ENCODE data around the gene ARFRP1.

Gene ARFRP1

GRCh38 chr20:63701329-63702035 is 6.3 kb downstream of the ARFRP1 start:
- DNase-seq: no peak

GRCh38 chr20:63701051-63701328 is 6.8 kb downstream of the ARFRP1 start:
- no peak for DNase-seq

- DNase-seq: no peak
These were observed 7.4 kb downstream of the ARFRP1 start for GRCh38 chr20:63700199-63701050.

GRCh38 chr20:63699466-63700198 is 8.1 kb downstream of the ARFRP1 start:
- DNase-seq: no peak

GRCh38 chr20:63698739-63699465 is 8.9 kb downstream of the ARFRP1 start:
- DNase-seq: peak in 1 of 2 donors; percentile 58

GRCh38 chr20:63697868-63698545 is 9.8 kb downstream of the ARFRP1 start:
- DNase-seq: no peak

- no peak for DNase-seq
These were observed 10.4 kb downstream of the ARFRP1 start for GRCh38 chr20:63697357-63697867.

- DNase-seq: no peak
These were observed 11.0 kb downstream of the ARFRP1 start, which contains the start of gene TNFRSF6B for GRCh38 chr20:63696628-63697356. TNFRSF6B (plus strand) TSS chr20:63696652; CDS start chr20:63696768, 116 bp downstream.

- DNase-seq: no peak
These were observed 11.5 kb downstream of the ARFRP1 start for GRCh38 chr20:63696306-63696627.

- DNase-seq: no peak
These were observed 12.1 kb downstream of the ARFRP1 start for GRCh38 chr20:63695424-63696305.

- no peak for DNase-seq
These were observed 13.0 kb downstream of the ARFRP1 start for GRCh38 chr20:63694584-63695423.

GRCh38 chr20:63693733-63694583 is 13.8 kb downstream of the ARFRP1 start:
- no peak for DNase-seq

- no peak for DNase-seq
These were observed 14.6 kb downstream of the ARFRP1 start for GRCh38 chr20:63693083-63693732.

- DNase-seq: no peak
These were observed 15.2 kb downstream of the ARFRP1 start for GRCh38 chr20:63692436-63693082.

- DNase-seq: no peak
These were observed 15.9 kb downstream of the ARFRP1 start for GRCh38 chr20:63691711-63692435.

- no peak for DNase-seq
These were observed 16.7 kb downstream of the ARFRP1 start for GRCh38 chr20:63690898-63691710.

Measured in activated CD4-positive, alpha-beta T cell treated with anti-CD3 and anti-CD28 coated beads for 4 hours (primary cell).